Measurements from ENCODE around the gene SNX24.
A peak's percentile ranks its signal among the peaks of the same experiment; 100 is the strongest.

The SNX24 gene

GRCh38 chr5:122924203-122924602 lies 78.8 kb downstream of the SNX24 start:
- no peak for DNase-seq

GRCh38 chr5:122924719-122925395 lies 79.4 kb downstream of the SNX24 start:
- DNase-seq: no peak

- no peak for DNase-seq
Measured at GRCh38 chr5:122929001-122929400, 83.6 kb downstream of the SNX24 start.

GRCh38 chr5:122929980-122930379 lies 84.6 kb downstream of the SNX24 start:
- DNase-seq: no peak

GRCh38 chr5:122933956-122934355 lies 88.5 kb downstream of the SNX24 start:
- DNase-seq: no peak

GRCh38 chr5:122936088-122936487 lies 90.7 kb downstream of the SNX24 start:
- no peak for DNase-seq

- DNase-seq: no peak
Measured at GRCh38 chr5:122937914-122938313, 92.5 kb downstream of the SNX24 start.

GRCh38 chr5:122940890-122941289 lies 95.5 kb downstream of the SNX24 start:
- no peak for DNase-seq

GRCh38 chr5:122941737-122942136 lies 96.3 kb downstream of the SNX24 start:
- DNase-seq: no peak

- peak; percentile 45 for DNase-seq
Measured at GRCh38 chr5:122942164-122942914, 96.9 kb downstream of the SNX24 start.

- DNase-seq: no peak
Measured at GRCh38 chr5:122943050-122943698, 97.8 kb downstream of the SNX24 start.

- DNase-seq: no peak
Measured at GRCh38 chr5:122944051-122944450, 98.6 kb downstream of the SNX24 start.

GRCh38 chr5:122947372-122947771 lies 102.0 kb downstream of the SNX24 start:
- no peak for DNase-seq

- DNase-seq: no peak
Measured at GRCh38 chr5:122947772-122948171, 102.4 kb downstream of the SNX24 start.

- no peak for DNase-seq
Measured at GRCh38 chr5:122948319-122948718, 102.9 kb downstream of the SNX24 start.

- no peak for DNase-seq
Measured at GRCh38 chr5:122951658-122952057, 106.2 kb downstream of the SNX24 start.

GRCh38 chr5:122954719-122955118 lies 109.3 kb downstream of the SNX24 start:
- DNase-seq: no peak

GRCh38 chr5:122957457-122957856 lies 112.0 kb downstream of the SNX24 start:
- DNase-seq: no peak

GRCh38 chr5:122959740-122960445 lies 114.5 kb downstream of the SNX24 start:
- no peak for DNase-seq

- DNase-seq: no peak
Measured at GRCh38 chr5:122963305-122963704, 117.9 kb downstream of the SNX24 start.

- DNase-seq: no peak
Measured at GRCh38 chr5:122965111-122965510, 119.7 kb downstream of the SNX24 start.

GRCh38 chr5:122967085-122967484 lies 121.7 kb downstream of the SNX24 start:
- DNase-seq: no peak

GRCh38 chr5:122967625-122968024 lies 122.2 kb downstream of the SNX24 start:
- DNase-seq: no peak
